ENCODE results near the gene TUBB4A. TPM values are rescaled to one million over a fixed set of nuclear protein-coding genes. Genes with fewer than 3 reads are reported as not detected.

The TUBB4A gene
- total RNA-seq, 1 donor = not detected

GRCh38 chr19:6476896-6477431, 25.1 kb downstream of the TUBB4A start:
- DNase-seq (ENCODE audit: low read depth) = no peak
- H3K4me3 ChIP-seq (ENCODE audit: low read depth, low read length) = no peak overlapping the region
- no peak for TF ChIP-seq CTCF (IDR thresholded peaks at IDR 0.05; ENCODE audit: insufficient read depth, low read depth, low read length)

- DNase-seq (ENCODE audit: low read depth) = peak; percentile 11
- H3K4me3 ChIP-seq (ENCODE audit: low read depth, low read length) = no peak overlapping the region
- no peak for TF ChIP-seq CTCF (IDR thresholded peaks at IDR 0.05; ENCODE audit: insufficient read depth, low read depth, low read length)
Measured at GRCh38 chr19:6476155-6476895, 25.8 kb downstream of the TUBB4A start.

GRCh38 chr19:6475321-6476108, 26.6 kb downstream of the TUBB4A start:
- DNase-seq (ENCODE audit: low read depth) = no peak
- no peak overlapping the region for H3K4me3 ChIP-seq (ENCODE audit: low read depth, low read length)

GRCh38 chr19:6473647-6474046, 28.5 kb downstream of the TUBB4A start:
- TF ChIP-seq CTCF (IDR thresholded peaks at IDR 0.05; ENCODE audit: insufficient read depth, low read depth, low read length) = no peak
- DNase-seq (ENCODE audit: low read depth) = no peak
- H3K4me3 ChIP-seq (ENCODE audit: low read depth, low read length) = no peak overlapping the region

More at GRCh38 chr19:6475321-6476108, 26.6 kb downstream of the TUBB4A start:
- no peak for TF ChIP-seq CTCF (IDR thresholded peaks at IDR 0.05; ENCODE audit: insufficient read depth, low read depth, low read length)

GRCh38 chr19:6472713-6473112, 29.4 kb downstream of the TUBB4A start:
- DNase-seq (ENCODE audit: low read depth) = no peak
- H3K4me3 ChIP-seq (ENCODE audit: low read depth, low read length) = no peak overlapping the region
- TF ChIP-seq CTCF (IDR thresholded peaks at IDR 0.05; ENCODE audit: insufficient read depth, low read depth, low read length) = no peak

GRCh38 chr19:6471076-6471475, 31.0 kb downstream of the TUBB4A start:
- no peak for DNase-seq (ENCODE audit: low read depth)
- no peak for TF ChIP-seq CTCF (IDR thresholded peaks at IDR 0.05; ENCODE audit: insufficient read depth, low read depth, low read length)
- H3K4me3 ChIP-seq (ENCODE audit: low read depth, low read length) = no peak overlapping the region
